HK-2 (cell line): ENCODE results near the gene IPPK.

Experiments
- DNase-seq: peaks from one replicate; pipeline ENCODE4 v3.0.0-alpha.2; 2018; ENCODE audit not compliant: unreplicated experiment

IPPK gene

DNA sequence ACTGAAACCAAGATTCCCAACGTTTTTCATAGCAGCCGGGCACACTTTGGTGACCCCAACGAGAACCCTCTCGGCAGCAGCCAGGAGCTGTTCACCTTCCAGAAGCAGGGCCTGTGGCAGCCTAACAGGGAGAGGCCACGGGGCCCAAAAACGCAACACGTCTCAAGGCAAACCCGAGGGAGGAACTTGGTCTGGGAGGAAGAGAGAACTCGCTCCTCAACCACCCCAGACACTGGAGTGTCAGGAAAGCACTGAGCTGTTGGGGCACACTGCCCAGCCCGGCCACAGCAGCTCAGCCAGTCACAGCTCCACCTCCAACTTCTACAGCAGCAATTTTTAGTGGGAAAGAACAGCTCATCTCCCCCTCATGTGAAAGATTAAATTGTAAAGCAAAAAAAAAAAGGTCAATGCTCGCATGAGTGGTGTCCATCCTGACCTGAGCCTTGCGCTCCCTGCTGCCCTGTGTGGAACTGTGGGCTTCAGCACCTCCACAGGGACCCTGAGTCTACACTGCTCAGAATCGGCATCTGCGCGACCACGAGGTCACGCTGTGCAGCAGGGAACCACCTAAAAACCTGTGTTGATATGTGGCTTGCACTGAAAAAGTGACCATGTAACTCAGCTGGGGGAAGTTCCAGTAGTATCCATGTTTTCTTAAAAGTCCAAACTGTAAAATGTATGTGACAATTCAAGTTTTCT is 55.0 kb downstream of the IPPK start:
- no peak for DNase-seq

DNA sequence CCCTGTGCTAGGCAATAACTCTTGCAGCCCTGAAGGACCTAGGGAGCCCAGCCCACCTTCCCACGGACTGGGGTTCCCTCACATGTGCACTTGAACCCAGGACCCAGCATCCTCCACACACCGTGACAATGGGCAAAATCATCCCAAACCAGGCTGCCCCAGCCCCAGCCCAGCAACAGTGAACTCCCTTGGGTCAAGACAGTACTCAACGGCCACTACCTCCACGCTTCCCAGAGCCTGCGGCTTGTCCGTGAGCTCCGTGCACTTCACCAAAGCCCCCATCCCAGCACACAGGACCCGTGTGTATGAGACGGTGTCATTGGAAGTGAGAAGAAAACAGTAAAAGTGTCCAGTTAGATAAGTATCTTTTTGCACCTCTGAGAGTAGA is 55.8 kb downstream of the IPPK start:
- no peak for DNase-seq

DNA sequence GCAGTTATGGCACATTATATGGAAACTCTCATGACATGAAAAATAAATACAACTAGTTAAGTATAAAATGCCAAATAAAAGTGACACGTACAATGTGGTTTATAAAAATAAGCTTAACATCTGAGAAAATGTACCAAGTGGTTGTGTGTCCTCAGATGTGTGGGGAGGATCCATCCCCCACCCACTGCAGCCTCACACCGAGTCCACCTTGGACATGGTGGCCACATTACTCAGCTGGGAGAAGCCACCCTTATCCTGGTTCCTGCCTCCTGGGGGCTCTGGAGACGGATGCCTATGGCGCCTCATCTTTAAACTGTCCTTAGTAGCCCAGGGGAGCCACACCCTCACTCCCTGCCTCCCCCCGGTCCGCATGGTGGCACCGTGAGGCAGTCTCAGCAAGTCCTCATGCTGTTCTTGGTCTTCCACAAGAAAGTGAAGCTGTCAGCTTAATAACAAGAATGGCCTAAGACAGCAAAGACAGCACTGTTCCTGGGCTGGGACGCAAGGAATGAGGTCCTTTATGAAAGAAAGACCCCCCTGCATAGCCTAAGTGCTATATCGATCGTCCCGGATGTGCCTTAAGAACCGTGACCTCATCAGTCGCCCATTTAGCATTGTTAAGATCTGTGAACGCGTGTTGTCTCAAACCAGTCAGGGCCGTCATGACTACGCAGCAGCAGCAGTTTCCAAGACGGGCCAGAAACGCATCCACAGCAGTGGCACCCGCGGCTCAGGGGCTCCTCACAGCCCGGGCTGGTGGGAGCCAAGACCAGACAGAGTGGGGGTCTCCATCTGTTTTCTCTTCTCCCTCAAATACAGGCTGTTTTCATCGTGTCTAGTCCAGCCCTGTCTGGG is 56.4 kb downstream of the IPPK start:
- DNase-seq, result no peak

DNA sequence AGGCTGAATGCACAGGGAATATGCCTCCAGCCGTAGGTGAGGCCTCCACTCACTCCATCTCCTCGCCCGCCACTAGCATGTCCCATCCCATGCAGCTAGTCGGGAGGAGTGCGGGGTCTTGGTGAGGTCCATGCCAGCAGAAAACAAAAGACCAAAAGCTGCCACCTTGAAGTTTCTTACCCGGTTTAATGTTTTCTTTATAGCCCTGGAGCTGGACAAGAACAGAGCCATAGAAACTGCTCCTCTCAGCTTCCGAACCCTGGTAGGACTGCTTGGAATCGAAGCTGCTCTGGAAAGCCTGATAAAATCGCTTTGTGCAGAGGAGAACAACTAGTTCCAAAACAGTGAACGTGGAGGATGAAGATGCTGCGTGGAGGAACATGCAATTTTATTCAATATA is 57.1 kb downstream of the IPPK start:
- no peak for DNase-seq

DNA sequence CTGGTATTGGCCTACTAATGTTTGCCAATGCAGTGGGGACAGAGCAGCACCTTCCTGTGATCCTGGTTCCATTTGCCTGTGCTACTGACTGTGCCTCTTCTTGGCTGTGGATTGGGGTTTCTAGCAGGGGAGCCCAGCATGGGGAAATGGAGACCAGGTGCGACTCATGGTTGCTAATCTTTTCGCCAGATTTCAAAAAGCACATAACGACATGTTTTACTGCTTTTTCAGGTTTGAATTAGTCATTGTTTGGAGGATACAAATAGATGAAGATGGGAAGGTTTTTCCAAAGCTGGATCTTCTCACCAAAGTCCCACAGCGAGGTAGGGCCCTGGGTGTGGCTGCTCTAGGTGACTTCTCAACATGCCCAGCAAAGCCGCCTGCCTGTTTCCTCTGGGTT is 57.6 kb downstream of the IPPK start:
- DNase-seq, result no peak

DNA sequence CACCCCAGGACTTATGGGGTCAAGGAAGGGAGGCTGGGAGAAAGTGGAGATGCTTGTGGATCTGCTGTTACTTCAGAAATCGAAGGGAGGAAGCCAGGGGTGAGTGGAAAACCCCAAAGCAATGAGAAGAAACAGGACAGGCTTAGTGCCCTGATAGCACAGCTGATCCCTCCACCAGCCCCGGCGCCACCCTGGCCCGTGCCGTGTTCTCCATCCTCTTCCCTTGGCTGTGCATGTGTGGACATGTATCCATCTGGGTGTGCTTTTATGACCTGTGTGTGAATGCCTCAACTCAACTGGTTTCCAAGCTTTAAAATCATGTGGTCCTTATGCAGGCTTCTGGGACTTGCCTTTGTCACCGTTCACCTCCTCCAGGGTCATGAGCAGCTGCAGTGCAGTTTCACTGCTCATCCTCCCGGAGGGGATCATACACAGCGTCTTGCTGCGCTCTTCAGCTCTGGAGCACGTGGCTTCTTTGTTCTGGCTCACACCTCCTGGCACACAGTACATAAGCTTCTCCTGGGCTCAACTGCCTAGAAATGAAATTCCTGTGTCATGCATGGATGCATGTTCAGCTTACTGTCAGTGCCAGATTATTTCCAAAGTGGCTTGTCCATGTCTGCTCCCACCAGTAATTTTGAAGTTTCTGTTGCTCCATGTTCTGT is 58.2 kb downstream of the IPPK start:
- DNase-seq, result no peak

DNA sequence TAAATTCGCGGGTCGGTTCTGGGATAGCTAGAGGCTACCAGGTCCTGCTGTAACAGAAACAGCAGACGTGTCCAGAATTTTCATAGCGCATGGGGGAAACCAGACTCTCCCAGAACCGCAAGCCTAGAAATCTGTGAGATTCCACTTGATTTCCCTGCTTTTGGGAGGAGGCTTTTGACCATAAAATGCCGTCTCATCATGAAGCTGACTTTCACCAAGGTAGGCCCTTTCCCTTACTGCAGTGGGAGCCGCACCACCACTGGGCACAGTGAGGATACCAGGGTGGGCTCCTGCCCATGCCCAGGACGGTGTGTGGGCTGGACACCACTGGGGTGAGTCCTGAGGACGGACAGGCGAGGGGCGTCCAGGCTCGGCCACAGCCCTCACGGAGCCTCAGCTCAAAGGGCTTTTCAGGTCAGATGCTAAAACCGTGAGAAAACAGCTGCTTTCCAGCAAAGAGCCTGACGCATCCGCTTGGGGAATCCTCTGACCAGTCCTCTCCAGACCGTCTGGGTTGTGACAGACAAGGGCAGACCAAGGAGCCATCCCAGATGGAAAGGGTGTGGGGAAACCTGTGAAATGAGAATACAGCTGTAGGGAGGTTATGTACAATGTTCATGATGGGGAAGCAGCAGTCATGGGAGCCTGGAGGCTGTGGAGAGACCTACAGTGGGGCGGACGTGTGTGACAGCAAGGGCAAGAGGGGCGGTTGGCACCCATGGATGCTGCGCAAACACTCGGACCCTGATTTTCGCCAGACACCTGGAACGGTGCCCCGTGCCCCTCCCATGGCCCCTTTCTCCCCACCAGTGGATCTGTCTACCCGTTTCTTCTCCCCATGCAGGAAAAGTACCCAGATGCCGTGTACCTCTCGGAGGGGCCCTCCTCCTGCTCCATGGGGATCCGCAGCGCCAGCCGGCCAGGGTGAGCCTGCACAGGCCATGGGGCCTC is 59.2 kb downstream of the IPPK start:
- DNase-seq, result no peak

DNA sequence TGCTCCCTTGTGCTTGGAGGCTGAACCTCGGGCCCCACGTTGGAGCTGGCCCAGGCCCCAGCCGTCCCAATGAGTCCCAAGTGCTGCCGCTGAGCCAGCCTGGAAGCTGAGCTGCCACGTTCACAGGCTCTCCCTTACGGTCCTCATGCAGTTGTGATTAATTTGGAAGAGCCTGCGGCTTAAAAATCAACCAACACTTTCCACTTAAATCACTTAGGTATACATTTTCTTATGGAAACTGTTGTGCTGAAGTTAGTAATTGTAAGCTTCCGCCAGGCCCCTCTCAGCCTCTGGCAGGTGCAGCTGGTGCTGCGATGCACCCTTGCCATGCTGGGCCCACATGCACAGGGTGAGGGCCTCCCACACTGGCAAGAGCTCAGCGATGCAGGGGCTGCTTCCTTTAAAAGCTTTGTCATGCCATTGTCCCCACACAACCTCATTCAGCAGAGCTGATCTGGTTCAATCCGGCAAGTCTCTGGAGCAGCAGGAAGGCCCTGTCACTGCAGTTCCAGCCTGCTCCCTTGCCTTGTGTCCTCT is 61.0 kb downstream of the IPPK start:
- no peak for DNase-seq

DNA sequence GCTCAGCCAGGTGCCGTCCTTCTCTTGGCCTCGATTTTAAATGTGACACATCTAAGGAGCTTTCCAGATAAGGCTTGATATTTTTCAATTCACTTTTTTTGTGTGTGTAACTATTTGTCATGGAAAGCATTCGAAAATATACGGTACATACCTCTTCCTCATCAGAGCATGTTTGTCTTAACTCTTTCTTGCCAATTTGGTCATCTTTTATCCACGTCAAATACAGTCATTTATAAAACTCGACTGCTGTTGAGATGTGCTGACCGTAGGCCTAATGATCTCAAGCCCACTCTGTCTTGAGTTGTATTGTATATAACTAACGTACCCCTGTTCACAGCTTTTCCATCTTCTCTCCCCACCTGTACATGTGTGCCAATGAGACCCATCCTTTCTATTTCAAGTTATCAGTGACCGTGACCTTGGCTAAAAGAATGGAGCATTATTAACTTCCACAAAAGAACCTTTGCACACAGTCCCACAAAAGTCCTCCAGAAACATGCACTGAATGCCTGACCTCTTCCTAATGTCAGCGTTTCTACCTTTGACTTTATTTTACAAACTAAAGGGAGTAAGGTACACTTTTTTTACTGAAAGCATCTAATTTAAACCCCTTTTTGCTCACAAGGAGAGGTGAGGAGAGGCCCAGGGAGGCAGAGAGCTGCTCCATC is 61.6 kb downstream of the IPPK start:
- DNase-seq, result no peak

DNA sequence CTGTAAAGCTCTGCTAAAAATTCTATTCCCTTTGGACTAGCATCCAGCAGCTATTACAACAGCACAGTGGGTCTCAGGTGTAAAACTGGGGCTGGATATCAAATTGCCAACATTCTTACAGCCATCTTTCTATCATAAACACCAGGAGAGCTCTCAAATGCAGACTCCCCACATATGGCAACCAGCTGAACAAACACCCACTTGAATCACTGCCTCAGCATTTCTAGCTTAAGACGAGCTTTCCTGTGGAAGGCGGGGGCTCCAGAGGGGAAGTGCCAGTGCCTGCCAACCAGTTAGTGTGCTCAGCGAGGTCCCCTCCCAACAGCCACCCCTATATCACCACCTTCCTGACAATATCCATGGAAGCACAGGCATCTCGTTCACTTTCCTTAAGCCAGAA is 62.2 kb downstream of the IPPK start:
- no peak for DNase-seq

DNA sequence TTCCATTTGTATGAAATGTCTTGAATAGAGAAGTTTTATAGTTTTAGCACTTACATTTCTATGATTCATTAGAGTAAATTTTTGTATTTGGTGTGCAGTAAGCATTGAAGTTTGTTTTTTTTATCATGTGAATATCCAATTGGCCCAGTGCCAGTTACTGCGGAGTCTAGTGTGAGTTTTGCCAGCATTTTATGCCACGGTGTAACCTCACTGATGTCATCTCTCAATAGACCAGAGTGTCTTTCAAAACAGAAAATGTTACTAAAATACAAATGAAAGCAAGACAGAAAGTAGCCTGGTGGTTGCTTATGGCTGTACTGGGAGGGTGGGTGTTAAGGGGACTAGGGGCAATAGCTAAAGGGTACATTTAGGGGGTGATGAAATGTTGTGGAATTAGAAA is 62.8 kb downstream of the IPPK start:
- no peak for DNase-seq

DNA sequence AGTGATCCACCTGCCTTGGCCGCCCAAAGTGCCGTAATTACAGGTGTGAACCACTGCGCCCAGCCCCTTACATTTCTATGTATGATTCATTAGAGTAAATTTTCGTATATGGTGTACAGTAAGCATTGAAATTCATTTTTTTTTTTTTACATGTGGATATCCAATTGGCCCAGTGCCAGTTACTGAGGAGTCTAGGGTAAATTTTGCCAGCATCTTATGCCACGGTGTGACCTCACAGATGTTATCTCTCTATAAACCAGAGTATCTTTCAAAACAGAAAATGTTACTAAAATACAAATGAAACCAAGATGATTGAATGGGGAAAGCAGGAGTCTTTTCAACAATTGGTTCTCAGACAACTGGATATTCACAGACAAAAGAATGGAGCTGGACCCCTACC is 64.7 kb downstream of the IPPK start:
- no peak for DNase-seq

DNA sequence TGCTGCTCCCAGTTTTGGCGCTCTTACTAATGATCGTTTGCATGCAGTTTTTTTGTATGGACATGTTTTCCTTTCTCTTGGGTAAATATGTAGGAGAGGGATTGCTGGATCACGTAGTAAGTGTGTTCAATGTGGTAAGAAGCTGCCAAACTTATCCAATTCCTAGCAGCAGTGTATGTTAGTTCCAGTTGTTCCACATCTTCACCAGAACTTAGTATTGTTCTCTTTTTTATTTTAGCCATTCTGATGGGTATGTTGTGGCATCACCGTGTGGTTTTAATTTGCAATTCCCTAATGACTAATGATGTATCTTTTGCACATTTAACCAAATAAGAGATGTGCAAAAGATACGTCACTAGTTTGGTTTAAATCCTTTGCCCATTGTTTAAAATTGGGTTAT is 65.9 kb downstream of the IPPK start:
- DNase-seq, result no peak

DNA sequence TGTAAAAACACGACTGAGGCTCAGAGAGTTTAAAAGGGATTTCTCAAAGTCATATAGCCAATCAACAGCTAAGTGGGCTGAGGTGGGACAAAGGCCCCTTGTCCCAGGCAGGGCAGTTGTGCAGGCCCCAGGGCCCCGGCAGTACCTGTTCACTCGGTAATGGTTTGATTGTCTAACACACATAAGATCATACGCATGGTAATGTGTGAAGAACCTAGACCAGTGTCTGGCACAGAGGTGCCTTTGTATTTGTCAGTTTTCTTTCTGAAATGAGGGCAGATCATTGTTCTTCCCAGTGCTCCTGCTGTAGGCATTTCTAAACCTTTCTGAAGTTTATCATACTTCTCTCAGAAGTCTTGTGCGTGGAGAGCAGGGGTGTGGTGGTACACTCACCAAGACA is 66.8 kb downstream of the IPPK start:
- DNase-seq, result no peak

DNA sequence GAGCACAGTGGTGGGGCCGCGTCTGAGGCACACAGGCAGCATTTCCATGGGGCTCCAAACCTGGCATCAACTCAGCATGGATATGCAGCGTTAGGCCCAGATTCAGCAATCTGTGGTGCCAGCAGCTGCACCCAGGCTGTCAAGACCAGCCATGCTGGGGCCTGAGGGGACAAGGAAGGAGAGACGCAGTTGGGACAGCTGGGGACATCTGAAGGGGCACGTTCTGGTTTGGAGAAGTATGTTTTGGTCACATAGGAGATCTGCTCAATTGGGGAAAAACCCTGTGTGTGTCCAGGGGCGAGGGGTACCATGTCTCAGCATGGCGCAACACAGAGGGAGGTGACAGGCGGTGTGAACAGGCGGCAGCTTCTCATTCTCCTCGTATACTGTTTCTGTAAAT is 67.5 kb downstream of the IPPK start:
- no peak for DNase-seq

DNA sequence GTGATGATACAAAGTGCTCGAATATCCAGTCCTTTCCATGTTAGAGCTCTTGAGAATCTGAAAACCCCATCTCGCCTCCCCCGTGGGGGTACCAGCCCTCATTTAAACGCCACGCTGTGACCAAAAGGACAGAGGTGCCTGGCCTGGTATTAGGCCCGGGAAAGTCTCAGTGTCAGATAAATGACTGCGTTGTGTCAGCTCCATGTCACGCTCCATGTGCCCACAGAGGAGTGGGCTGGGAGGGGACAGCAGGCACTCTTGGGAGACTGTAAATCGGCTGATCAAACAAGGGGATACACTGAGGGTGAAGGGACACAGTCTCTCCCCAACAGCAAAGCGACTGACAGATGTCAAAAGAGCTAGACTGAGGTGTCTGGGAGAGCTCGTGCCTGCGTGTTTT is 68.5 kb downstream of the IPPK start:
- no peak for DNase-seq

DNA sequence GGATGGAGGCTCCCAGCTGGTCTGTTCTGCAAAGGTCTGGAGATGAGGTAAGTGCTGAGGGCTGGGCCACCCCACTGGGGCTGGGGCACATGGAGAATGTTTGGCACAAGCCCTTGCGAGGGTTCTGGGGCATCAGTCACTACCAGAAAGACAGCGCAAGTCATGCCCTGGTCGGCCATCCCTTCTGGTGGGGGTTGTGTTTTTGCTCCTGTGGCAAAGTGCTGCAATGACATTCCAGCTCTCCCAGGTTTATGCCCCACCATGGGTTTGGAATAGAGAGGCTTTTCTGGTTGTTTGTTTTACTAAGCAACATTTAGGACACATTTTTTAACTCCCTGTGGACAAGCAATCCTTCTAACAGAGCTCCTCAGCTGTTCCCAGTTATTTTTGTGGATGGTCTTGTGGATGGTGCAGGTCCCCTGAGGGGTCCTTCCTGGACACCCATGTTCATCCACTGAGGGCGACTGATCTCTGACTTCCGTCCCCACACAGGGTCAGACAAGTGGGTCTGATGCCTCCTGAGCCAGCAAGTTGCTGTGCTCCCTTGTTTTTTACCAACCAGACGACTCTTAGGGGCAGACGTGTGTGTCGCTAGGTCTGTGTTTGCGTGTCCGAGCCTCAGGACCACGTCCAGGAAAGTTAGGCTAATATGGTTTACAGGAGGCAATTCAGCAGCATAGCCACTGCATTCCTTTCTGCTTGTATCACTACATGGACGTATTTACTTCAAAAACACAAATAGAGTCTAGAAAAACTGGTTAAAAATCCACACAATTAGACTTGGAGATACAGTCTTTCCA is 69.3 kb downstream of the IPPK start:
- DNase-seq, result no peak

DNA sequence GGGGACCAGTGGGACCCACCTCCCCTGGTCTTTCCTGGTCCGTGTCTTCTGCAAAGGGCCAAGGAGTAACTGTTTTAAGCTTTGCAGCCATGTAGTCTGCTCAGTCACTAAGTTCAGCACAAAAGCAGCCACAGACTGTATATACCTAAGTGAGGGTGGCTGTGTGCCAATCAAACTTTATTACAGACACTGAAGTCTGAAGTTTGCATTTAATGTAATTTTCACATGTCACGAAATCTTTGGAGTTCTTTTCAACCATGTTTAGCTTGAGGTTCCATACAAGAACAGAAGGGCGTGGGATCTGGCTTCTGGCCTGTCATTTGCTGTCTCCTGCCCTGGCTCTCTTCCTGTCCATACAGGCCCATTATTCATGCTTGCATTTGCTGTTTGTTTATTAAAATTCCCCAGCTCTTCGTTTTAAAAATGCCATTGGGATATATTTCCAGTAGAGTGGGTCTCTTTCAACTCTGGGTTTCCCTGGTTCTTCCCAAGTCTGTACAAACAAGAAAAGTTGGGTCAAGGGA is 69.9 kb downstream of the IPPK start:
- no peak for DNase-seq

DNA sequence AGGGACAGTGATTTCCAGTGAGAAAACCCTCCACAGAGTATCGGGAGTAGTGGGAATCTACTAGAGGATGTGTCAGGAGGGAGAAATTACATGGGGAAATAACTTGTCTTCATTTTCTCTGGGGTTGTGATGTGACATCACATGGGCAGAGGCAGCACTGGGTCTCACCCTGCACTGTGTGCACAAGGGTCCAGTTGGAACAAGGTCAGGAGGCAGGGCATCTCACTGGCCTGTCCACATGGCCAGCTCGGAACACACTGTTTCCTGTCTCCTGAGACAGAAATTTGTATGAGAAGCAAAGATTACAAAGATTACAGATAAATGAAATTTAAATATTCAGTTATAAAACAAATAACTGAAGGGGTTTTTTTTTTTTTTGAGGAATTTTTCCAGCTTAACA is 71.5 kb downstream of the IPPK start:
- DNase-seq, result no peak

DNA sequence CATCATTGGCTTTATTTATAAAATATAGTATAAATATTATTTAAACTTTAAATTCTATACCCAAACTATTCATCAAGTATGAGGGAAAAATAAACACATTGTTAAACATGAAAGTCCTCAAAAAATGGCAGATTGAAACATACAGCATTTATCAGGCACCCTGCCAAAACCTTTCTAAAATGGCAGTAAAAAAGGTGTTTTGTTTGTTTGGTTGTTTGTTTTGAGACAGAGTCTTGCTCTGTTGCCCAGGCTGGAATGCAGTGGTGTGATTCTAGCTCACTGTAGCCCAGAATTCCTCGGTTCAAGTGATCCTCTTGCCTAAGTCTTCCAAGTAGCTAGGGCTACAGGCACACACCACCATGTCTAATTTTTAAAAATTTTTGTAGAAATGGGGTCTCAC is 74.0 kb downstream of the IPPK start:
- DNase-seq, result no peak
